Tibial artery (tissue), 4 donors: ENCODE measurements around the gene NINJ2.

Source experiments
- DNase-seq, 2 donors: peaks; one replicate each; pipeline ENCODE4 v3.0.0-alpha.2; 2019
- H3K27ac ChIP-seq, 2 donors: fragments of 200-600 bp; sonication (generic) in 1 of 2; 1 replicate in 1 of 2; 2 replicates in 1 of 2; pipeline ENCODE4 v1.5.1; 2018 to 2019; ENCODE audit warnings: mild to moderate bottlenecking in 1 of 2
- H3K27me3 ChIP-seq, 2 donors: fragments of 200-600 bp; sonication (generic) in 1 of 2; one replicate each; pipeline versions ENCODE4 v1.5.1 to v1.6.0; 2016 to 2019
- H3K36me3 ChIP-seq, 3 donors: fragments of 200-600 bp; sonication (generic) in 2 of 3; one replicate each; pipeline ENCODE4 v1.5.1; 2016 to 2019; ENCODE audit warnings: mild to moderate bottlenecking in 2 of 3
- H3K4me1 ChIP-seq, 4 donors: fragments of 200-600 bp; sonication (generic) in 2 of 4; 1 replicate in 3 of 4; 2 replicates in 1 of 4; pipeline ENCODE4 v1.5.1; 2016 to 2019
- H3K4me3 ChIP-seq, 2 donors: fragments of 200-600 bp; sonication (generic) in 1 of 2; 1 replicate in 1 of 2; 2 replicates in 1 of 2; pipeline ENCODE4 v1.5.1; 2018 to 2019; ENCODE audit warnings: mild to moderate bottlenecking in 2 of 2
- H3K9me3 ChIP-seq, 3 donors: fragments of 200-600 bp; sonication (generic) in 1 of 3; one replicate each; pipeline ENCODE4 v1.5.1; 2016 to 2019
- intact Hi-C: fragments of 100-400 bp; cut with DNase I; formaldehyde crosslinking; loops from one replicate; pipeline ENCODE4 v1.15.0; 2023; ENCODE audit warnings: low total_unique reads
- TF ChIP-seq, protein P1 (sequence below), 2 experiments: fragments of 200-600 bp in 1 of 2; fragments of 450-650 bp in 1 of 2; IDR thresholded peaks; one replicate each; pipeline ENCODE4 v1.5.1; 2017 to 2019; ENCODE audit warnings: antibody characterized with exemption in 2 of 2, mild to moderate bottlenecking in 1 of 2, moderate library complexity in 1 of 2

The NINJ2 gene

DNA sequence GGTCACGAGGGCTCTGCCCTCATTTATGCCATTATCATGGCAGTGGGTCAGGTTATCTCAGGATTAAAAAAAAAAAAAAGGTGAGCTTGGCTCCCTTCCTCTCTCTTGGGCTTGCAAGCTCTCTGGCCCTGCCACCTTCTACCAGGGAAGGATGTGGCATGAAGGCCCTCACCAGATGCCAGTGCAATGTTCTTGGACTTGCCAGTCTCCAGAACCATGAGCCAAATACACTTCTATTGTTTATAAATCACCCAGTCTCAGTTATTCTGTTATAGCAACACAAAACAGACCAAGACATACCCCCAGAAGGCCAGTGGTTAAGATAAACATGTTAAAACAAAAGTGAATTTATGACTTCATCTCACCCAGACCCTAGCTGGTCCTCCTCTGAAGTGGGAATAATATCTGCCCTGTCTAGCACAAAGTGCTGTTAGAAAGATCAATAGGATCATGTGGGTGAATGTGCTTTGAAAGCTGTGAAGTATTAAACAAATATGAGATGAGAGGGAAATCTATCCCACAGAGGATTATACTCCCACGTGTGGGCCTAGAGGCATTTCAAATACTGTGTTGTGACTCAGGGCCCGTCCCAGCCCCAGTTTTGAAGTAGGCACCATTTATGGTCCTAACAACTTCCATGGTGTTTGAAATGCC is 88.6 kb downstream of the NINJ2 start:
- Histone ChIP-seq H3K27me3 (no peaks in the 10 kb centered on the region), H3K9me3 (no peaks in the 10 kb centered on the region), H3K4me1 (peaks cover 0 to 46% (median 36%) of the 10 kb centered on the region in 4 donors), H3K4me3 (no peak overlapping the region), H3K27ac (peak overlapping the region; percentile 73 to 77), H3K36me3 (no peaks in the 10 kb centered on the region)
- peak in 1 of 2 donors; percentile 17 for DNase-seq
- TF ChIP-seq, protein P1, sequence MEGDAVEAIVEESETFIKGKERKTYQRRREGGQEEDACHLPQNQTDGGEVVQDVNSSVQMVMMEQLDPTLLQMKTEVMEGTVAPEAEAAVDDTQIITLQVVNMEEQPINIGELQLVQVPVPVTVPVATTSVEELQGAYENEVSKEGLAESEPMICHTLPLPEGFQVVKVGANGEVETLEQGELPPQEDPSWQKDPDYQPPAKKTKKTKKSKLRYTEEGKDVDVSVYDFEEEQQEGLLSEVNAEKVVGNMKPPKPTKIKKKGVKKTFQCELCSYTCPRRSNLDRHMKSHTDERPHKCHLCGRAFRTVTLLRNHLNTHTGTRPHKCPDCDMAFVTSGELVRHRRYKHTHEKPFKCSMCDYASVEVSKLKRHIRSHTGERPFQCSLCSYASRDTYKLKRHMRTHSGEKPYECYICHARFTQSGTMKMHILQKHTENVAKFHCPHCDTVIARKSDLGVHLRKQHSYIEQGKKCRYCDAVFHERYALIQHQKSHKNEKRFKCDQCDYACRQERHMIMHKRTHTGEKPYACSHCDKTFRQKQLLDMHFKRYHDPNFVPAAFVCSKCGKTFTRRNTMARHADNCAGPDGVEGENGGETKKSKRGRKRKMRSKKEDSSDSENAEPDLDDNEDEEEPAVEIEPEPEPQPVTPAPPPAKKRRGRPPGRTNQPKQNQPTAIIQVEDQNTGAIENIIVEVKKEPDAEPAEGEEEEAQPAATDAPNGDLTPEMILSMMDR (IDR thresholded peaks at IDR 0.05): no peak
- intact Hi-C loops: loop anchor here (5.0 kb wide), 2 partner anchors 73 to 238 kb away; no protein-coding TSS in a partner anchor

DNA sequence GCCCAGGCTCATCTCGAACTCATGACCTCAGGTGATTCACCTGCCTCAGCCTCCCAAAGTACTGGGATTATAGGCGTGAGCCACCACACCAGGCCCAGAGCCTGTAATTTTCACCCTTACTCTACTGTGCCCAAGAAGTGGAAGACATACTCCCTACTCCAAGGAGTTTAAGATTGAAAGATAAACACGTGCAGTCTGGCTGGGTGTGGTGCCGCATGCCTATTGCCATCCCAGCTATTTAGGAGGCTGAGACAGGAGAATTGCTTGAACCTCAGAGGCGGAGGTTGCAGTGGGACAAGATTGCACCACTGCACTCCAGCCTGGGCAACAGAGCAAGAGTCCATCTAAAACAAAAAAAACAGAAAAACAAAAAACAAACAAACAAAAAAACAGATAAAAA is 90.0 kb downstream of the NINJ2 start:
- no peaks in the 10 kb centered on the region for H3K36me3 ChIP-seq
- DNase-seq: no peak
- no peak overlapping the region for H3K27ac ChIP-seq
- no peaks in the 10 kb centered on the region for H3K9me3 ChIP-seq
- intact Hi-C loops: loop anchor here (5.0 kb wide), 1 partner anchor 74 kb away; no protein-coding TSS in a partner anchor
- peaks cover 0 to 49% (median 39%) of the 10 kb centered on the region in 4 donors for H3K4me1 ChIP-seq
- TF ChIP-seq, protein P1 (IDR thresholded peaks at IDR 0.05): no peak
- no peak overlapping the region for H3K4me3 ChIP-seq
- H3K27me3 ChIP-seq: no peaks in the 10 kb centered on the region

DNA sequence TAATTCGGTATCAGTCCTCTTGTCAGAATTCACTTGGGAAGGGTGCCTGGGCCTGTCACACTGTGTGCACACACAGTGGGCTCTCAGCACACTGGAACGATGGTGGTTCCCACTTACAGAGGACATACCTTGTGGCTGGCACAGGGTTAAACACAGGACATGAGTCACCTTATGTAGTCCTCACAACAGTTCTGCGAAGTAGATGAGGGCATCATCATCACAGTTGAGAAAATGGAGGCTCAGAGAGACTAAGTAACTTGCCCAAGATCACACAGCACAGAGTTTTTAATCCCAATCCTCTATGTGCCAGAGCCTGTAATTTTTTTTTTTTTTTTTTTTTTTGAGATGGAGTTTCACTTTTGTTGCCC is 90.7 kb downstream of the NINJ2 start:
- no peaks in the 10 kb centered on the region for H3K9me3 ChIP-seq
- intact Hi-C loops: loop anchor here (5.0 kb wide), 1 partner anchor 75 kb away; no protein-coding TSS in a partner anchor
- DNase-seq: no peak
- no peaks in the 10 kb centered on the region for H3K27me3 ChIP-seq
- no peaks in the 10 kb centered on the region for H3K36me3 ChIP-seq
- no peak overlapping the region for H3K4me3 ChIP-seq
- H3K4me1 ChIP-seq: peaks cover 0 to 49% (median 39%) of the 10 kb centered on the region in 4 donors
- H3K27ac ChIP-seq: peak overlapping the region; percentile 87 to 94
- TF ChIP-seq, protein P1 (IDR thresholded peaks at IDR 0.05): no peak

DNA sequence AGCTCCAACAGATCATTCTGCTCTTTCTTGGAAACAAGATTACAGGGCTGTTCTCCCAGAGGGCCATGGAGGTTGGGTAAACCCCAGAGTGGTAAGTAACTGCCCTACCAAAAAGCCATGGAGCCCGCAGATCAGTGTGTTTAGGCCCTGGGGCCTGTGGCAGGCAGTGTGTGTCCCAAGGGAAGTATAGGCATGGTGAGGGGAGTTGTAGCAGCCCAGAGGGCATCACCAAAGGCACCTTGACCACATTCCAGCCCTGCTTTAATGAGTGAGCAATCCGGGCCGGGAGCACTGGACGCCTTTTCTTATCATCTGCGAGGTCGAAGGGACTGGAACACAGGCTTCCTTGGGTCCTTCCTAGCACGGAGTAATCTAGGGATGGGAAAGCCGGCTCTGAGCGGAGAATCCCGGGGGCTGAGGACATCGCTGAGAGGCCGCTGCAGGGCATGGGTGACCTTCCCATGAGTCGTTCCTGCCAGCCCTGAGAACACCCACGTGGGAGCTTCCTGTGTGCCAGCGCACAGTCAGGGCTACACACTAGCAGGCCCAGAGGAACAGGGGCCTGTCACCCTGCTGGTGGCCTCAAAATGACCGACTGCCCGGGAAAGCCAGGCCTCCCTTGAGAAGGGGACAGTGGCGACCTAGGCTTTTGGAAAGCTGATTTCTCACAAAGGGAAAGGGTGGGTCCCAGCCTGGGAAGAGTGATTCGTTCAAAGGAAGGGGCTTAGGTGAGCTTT is 91.3 kb downstream of the NINJ2 start:
- Histone ChIP-seq H3K27me3 (no peaks in the 10 kb centered on the region), H3K9me3 (no peaks in the 10 kb centered on the region), H3K4me3 (no peak overlapping the region), H3K27ac (peak overlapping the region; percentile 87 to 94), H3K4me1 (peaks cover 0 to 49% (median 39%) of the 10 kb centered on the region in 4 donors), H3K36me3 (no peaks in the 10 kb centered on the region)
- TF ChIP-seq, protein P1 (IDR thresholded peaks at IDR 0.05): no peak
- intact Hi-C loops: loop anchor here (2.0 to 5.0 kb wide), 2 partner anchors 75 to 181 kb away; partner anchors contain the start of gene WNK1
- DNase-seq: peak; percentile 38 to 84

GRCh38 chr12:570921-571794 is 92.1 kb downstream of the NINJ2 start:
- no peaks in the 10 kb centered on the region for H3K27me3 ChIP-seq
- peak; percentile 90 to 93 for DNase-seq
- TF ChIP-seq, protein P1 (IDR thresholded peaks at IDR 0.05): no peak
- intact Hi-C loops: loop anchor here (2.0 to 5.0 kb wide), 2 partner anchors 76 to 182 kb away; partner anchors contain the start of gene WNK1
- H3K4me1 ChIP-seq: peaks cover 0 to 42% (median 34%) of the 10 kb centered on the region in 4 donors
- no peaks in the 10 kb centered on the region for H3K36me3 ChIP-seq
- peak overlapping the region; percentile 67 to 79 for H3K4me3 ChIP-seq
- H3K27ac ChIP-seq: peak overlapping the region; percentile 87 to 94
- H3K9me3 ChIP-seq: no peaks in the 10 kb centered on the region
